HG02798 (cell line): ENCODE results near the gene MAN1A2.
"Not testable (repeated sequence)": the region's sequence is repeated elsewhere in the genome, so short reads cannot be mapped to it uniquely, and the experiment has no call there.

Experiments
- ATAC-seq: cut with Tn5 transposase; IDR thresholded peaks from one replicate; pipeline ENCODE4 v1.9.1; 2021; ENCODE audit warnings: mild to moderate bottlenecking; ENCODE audit not compliant: unreplicated experiment, poor library complexity

MAN1A2 gene

GRCh38 chr1:117553471-117553870 lies 186.2 kb downstream of the MAN1A2 start:
- no peak for ATAC-seq

GRCh38 chr1:117555806-117556205 lies 188.6 kb downstream of the MAN1A2 start:
- no peak for ATAC-seq

GRCh38 chr1:117556341-117556740 lies 189.1 kb downstream of the MAN1A2 start:
- no peak for ATAC-seq

- no peak for ATAC-seq
Observed at GRCh38 chr1:117556976-117557375, 189.7 kb downstream of the MAN1A2 start.

- not testable (repeated sequence) for ATAC-seq
Observed at GRCh38 chr1:117558451-117558850, 191.2 kb downstream of the MAN1A2 start.

GRCh38 chr1:117559139-117559538 lies 191.9 kb downstream of the MAN1A2 start:
- no peak for ATAC-seq

- no peak for ATAC-seq
Observed at GRCh38 chr1:117559985-117560384, 192.7 kb downstream of the MAN1A2 start.

- no peak for ATAC-seq
Observed at GRCh38 chr1:117561071-117561470, 193.8 kb downstream of the MAN1A2 start.

- no peak for ATAC-seq
Observed at GRCh38 chr1:117561551-117561950, 194.3 kb downstream of the MAN1A2 start.

GRCh38 chr1:117562581-117563491 lies 195.6 kb downstream of the MAN1A2 start:
- ATAC-seq, result no peak

- no peak for ATAC-seq
Observed at GRCh38 chr1:117563492-117563875, 196.2 kb downstream of the MAN1A2 start.

GRCh38 chr1:117564227-117565075 lies 197.2 kb downstream of the MAN1A2 start:
- no peak for ATAC-seq

- no peak for ATAC-seq
Observed at GRCh38 chr1:117565076-117565556, 197.9 kb downstream of the MAN1A2 start.

- ATAC-seq, result no peak
Observed at GRCh38 chr1:117565745-117566455, 198.7 kb downstream of the MAN1A2 start.

- ATAC-seq, result no peak
Observed at GRCh38 chr1:117566556-117566955, 199.3 kb downstream of the MAN1A2 start.

GRCh38 chr1:117567435-117567834 lies 200.2 kb downstream of the MAN1A2 start:
- ATAC-seq, result no peak

- no peak for ATAC-seq
Observed at GRCh38 chr1:117567976-117568375, 200.7 kb downstream of the MAN1A2 start.

GRCh38 chr1:117568999-117569398 lies 201.8 kb downstream of the MAN1A2 start:
- ATAC-seq, result no peak

- ATAC-seq, result no peak
Observed at GRCh38 chr1:117569856-117570255, 202.6 kb downstream of the MAN1A2 start.

- no peak for ATAC-seq
Observed at GRCh38 chr1:117570988-117571409, 203.8 kb downstream of the MAN1A2 start.
